CD1c-positive myeloid dendritic cell (primary cell): ENCODE measurements around the gene DCAF5.
"Not testable (repeated sequence)": the region's sequence is repeated elsewhere in the genome, so short reads cannot be mapped to it uniquely, and the experiment has no call there.

ENCODE experiments used
- DNase-seq: peaks from one replicate; pipeline ENCODE4 v3.0.0-alpha.2; 2016; ENCODE audit errors: extremely low spot score

DCAF5 gene, protein sequence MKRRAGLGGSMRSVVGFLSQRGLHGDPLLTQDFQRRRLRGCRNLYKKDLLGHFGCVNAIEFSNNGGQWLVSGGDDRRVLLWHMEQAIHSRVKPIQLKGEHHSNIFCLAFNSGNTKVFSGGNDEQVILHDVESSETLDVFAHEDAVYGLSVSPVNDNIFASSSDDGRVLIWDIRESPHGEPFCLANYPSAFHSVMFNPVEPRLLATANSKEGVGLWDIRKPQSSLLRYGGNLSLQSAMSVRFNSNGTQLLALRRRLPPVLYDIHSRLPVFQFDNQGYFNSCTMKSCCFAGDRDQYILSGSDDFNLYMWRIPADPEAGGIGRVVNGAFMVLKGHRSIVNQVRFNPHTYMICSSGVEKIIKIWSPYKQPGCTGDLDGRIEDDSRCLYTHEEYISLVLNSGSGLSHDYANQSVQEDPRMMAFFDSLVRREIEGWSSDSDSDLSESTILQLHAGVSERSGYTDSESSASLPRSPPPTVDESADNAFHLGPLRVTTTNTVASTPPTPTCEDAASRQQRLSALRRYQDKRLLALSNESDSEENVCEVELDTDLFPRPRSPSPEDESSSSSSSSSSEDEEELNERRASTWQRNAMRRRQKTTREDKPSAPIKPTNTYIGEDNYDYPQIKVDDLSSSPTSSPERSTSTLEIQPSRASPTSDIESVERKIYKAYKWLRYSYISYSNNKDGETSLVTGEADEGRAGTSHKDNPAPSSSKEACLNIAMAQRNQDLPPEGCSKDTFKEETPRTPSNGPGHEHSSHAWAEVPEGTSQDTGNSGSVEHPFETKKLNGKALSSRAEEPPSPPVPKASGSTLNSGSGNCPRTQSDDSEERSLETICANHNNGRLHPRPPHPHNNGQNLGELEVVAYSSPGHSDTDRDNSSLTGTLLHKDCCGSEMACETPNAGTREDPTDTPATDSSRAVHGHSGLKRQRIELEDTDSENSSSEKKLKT

DNA sequence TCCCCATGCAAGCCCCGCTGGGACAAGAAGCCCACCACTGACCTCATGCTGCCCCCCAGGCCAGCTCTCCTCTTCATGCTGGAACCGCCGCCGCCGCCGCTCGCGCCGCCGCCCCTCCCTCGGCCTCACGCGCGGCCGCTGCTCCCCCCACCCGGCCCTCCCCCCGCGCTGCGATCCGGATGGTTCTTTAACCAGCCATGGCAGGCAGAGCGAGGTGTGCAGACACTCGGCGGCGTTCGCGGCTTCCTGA lies at the start of gene DCAF5:
DCAF5 (minus strand) TSS at position 218 of the 250 bp plus-strand sequence; CDS start at position 77, 141 bp downstream.
- no peak for DNase-seq

DNA sequence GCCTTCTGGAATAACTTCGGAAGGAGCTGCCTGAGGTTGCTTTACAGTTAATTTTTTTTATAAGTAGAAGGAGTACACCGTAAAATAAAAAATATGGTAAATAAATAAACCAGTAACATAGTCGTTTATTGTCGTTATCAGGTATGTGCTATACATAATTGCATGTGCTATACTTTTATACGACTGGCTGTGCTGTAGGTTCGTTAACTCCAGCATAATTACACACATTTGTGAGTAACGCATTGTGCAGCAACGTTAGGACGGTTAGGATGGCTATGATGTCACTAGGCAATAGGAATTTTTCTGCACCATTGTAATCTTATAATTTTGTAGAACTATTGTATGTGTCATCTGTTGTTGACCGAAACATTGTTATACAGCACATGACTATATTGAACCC lies 46.9 kb upstream of the DCAF5 start:
- DNase-seq = no peak

DNA sequence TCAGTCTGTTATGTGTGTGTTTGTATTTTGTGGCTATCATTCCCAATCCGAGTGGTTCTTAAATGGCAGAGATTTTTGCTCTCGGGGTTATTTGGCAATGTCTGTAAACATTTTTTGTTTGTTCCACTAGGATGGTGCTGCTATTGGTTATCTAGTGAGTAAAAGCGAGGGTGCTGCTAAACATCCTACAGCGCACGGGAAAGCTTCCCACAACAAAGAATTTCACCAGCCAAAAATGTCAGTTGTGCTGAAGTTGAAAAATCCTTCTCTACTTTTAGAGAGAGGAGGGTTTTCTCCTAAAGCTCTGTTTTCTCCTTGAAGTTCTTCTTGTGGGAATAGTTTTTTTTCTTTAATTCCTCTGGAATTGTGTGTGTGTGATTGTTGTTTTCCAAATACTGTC lies 40.8 kb upstream of the DCAF5 start:
- no peak for DNase-seq

DNA sequence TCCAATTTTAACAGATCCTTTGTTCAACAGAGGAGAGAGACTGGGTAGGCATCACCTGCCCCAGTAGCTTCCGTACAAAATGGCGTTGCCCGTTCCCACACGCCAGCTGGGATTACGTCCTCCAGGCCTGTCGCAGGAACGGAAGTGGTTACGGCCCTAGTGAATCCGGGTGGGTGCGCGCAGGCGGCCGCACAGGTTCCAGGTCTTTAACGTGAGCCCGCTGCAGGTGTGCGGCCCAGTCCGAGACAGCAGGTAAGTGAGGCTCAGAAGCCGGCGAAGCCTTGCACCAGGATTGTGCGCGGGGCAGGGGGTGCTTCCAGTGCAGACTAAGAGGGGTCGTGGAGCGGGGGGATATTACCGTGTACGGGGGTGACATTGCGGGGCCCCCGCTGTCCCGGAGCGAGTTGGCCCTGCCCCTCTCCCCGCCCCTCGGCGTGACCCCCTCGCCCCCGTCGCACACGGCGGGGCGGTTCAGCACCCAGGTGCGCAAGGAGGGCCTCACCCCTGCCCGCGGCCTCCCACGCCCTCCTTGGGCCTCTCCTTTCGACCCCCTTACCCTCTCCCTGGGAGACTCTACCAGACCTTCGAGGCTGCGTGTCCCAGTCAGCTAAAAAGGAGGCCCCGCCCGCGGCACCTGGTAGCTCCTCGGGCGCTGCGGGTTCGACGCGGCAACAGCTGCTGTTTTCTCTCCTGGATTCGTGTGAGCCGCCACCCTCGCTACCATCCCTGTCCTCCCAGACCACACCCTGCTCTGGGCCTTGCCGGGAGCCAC lies 38.6 kb upstream of the DCAF5 start, which contains the start of gene EXD2:
EXD2 (plus strand) TSS at position 159 of the 772 bp plus-strand sequence. CDS start 17,973 bp downstream, outside the sequence.
- DNase-seq = peak; percentile 72

DNA sequence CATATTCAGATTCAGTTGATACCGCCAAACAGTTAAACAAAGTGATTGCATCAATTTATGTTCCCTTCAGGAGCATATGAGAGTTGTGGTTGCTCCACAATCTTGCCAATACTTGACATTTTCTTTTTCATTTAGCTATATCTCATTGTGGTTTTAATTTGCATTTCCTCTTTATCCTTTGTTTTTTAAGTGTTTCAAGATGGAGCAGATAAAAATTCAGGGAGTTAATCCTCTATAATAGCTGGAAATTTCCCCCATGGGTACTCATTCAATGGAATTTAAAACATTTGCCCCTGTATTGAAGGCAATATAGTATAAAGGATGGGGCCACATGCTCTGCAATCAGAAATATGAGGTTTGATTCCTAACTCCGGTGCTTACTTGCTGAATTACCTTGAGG lies 37.3 kb upstream of the DCAF5 start:
- DNase-seq = no peak

DNA sequence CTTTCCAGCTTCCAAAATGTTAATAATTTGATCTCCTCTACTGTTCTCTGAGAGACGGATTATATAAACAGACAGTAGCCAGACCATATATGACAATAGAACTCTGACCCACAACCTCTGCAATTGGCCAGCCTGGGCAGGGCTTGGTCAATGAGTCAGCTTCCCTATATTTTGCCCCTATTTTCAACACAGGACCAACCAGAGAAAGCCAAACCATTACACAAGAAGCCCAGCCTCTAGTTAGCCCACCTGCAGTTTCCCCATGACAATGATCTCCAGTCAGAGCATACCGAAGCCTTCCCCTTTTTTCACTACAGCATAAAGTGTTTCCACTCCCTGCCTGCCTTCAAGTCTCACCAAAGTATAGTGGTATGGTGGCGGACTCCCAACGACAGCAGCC lies 30.8 kb upstream of the DCAF5 start:
- DNase-seq = peak; percentile 43

DNA sequence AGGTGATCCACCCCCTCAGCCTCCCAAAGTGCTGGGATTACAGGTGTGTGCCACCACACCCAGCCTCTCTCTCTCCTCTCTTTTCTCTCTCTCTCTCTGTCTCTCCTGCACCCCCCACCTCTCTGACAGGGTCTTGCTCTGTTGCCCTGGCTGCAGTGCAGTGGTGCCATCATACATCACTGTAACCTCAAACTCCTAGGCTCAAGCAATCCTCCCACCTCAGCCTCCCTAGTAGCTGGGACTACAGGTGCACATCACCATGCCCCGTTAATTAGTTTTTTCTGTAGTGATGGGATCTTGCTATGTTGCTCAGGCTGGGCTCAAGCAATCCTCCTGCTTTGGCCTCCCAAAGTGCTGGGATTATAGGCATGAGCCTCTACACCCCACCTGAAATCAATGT lies 29.7 kb upstream of the DCAF5 start:
- DNase-seq = not testable (repeated sequence)

DNA sequence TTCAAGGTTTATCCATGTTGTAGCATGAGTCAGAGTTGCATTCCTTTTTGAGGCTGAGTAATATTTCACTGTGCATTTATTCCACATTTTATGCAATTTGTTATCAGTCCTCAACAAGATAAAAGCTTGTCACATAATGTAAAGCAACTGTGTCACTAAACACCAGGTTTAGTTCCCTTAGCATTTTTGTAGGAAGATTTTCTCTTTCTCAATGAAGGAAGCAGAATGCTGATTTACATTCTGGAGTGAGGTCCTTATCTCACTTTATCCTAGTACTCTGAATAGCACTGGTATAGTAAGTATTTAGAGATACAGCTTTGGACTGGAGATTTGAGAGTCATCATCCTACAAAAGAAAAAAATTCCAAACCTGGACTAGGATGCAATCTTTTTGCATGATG lies 28.6 kb upstream of the DCAF5 start:
- no peak for DNase-seq

DNA sequence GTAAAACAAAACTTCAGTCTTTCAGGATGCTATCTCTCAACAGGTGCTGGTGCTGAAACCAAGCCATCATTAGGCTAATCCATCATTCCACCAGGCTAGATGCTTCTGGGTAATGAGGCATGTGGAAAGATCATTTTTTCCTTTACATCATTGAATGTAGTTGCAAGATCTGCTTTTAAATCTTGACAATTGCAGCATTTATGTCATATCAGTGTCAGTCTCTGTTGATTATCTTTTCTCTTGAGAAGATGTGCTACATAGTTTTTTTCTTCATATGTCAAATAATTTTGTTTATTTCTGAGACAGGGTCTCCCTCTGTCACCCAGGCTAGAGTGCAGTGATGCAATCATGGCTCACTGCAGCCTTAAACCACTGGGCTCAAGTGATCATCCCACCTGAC lies 22.2 kb upstream of the DCAF5 start:
- DNase-seq = no peak

DNA sequence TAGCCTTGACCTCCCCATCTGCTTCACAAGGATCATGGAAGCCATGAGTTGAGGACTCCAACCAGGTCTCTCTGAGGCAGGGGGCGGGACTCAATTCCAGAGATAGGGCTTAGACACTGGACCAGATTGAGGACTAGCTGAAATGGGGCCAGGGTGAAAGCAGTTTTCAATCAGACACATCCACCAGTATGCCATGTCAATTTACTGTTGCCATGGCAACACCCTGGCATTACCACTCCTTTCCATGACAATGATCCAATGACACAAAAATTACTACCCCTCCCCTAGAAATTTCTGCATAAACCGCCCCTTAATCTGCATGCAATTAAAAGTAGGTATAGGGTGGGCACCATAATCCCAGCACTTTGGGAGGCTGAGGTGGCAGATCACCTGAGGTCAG lies 18.6 kb upstream of the DCAF5 start:
- no peak for DNase-seq

DNA sequence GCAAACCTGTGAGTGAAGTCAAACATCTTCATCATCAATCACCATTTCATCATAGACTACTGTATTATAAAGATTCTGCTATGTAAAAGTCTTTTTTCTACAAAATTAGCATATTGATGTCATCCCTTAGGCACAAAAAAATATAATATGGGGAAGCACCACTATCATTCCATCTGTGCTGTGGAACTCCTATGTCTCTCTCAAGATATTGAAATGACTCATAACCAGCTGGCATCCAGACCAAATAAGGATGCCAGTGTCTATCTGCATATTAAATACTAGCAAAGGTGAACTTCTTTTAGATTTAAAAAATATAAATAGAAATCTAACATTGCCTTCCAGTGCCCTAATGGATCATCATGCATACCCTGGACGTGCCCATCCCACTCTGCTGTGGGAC lies 17.9 kb upstream of the DCAF5 start:
- DNase-seq = no peak

DNA sequence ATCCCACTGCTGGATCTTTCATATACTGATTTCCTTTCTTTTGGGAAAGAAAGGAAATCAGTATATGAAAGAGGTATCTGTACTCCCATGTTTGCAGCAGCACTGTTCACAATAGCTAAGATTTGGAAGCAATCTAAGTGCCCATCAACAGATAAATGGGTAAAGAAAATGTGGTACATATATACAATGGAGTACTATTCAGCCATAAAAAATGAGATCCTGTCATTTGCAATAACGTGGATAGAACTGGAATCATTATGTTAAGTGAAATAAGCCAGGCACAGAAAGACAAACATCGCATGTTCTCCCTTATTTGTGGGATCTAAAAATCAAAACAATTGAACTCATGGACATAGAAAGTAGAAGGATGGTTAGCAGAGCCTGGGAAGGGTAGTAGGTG lies 12.9 kb upstream of the DCAF5 start:
- DNase-seq = not testable (repeated sequence)

DNA sequence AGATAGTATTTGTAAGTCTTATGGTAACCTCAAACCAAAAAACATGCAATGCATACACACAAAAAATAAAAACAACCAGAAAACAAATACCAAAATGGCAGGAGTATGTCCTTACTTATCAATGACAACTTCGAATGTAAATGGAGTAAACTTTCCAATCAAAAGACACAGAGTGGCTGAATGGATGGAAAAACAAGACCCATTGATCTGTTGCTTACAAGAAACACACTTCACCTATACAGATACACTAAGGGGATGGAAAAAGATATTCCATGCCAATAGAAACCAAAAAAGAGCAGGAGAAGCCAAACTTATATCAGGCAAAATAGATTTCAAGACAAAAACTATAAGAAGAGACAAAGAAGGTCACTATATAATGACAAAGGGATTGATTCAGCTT lies 8.7 kb upstream of the DCAF5 start:
- DNase-seq = no peak

DNA sequence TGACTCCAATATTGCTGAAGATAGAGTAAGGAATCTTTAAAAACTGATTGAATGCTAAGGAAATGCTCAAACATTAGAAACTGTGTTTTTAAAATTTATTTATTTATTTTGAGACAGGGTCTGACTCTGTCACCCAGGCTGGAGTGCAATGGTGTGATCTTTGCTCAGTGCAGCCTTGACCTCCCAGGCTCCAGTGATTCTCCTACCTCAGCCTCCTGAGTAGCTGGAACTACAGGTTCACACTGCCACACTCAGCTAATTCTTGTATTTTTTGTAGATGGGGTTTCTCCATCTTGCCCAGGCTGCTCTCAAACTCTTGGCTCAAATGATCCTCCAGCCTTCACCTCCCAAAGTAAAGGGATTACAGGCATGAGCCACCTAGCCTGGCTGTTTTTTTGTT lies 3.3 kb upstream of the DCAF5 start:
- DNase-seq = no peak

DNA sequence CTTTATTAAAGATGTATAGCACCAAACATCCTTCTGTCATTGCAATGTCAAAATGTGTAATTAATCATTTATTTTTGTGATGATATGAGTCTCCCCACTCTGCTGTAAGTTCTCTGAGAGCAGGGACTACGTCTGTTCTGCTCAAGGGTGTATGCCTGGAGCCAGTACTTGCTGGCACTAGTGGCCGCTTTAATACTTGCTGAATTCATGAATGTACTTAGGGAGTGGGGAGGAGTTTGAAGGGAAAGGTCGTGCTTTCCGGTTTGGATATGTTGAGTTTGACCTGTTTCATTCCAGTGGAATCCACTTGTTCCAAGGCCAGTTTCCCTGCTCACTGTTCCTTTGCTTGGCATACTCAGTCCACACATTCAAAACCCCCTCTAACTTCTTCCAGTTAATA lies 1.9 kb upstream of the DCAF5 start:
- no peak for DNase-seq

DNA sequence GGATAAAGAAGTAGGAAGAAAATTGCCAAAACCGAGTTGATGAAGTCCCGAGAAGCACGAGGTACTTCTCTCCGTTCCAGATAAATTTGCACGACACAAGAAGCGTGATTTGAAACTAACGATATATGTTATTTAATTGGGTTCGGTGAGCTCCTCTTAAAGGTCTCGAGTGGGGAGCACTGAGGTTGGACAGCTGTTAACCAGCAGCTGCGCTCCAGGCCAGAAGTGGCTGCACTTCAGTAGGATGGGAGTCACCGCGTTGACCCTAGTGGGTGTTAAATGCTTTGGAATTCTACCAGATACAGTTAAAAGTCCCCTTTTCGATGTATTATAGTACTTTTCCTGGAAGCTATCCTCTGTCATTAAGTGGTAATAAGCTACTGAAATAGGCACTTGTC lies 953 bp upstream of the DCAF5 start:
- DNase-seq = no peak

DNA sequence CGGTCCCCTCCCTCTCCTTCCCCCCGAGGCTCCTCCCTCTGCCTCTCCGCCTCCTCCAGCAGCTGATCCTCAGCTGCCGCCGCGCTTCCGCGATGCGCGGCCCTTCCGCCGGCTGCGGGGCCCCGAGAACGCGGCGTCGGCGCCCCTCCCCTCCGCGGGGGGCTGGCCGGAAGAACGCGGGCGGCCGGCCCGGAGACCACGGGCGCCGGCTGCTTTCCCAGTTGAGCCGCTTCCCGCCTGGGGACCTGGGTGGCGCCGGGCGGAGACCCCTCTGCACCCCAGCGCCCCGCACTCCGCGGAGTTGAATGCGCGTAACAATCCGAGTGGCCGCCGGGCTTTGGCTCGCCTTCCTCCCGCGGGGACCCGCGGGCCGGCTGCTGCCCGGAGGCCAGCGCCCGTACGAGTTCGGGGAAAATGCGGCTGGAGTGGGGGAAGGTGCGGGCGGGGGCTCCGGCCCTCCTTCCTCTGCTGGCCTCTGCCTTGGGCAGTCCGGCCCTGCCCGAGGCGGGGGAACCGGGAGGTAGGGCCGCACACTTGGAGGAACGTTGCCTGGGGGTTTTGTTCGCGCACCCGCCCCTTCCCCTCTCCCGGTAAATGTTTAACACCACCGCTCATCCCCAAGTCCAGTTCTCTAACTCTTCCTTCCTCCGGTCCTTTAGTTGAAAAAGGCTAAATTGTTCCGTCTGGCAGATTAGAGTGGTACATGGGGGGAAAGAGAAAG lies 393 bp upstream of the DCAF5 start:
- DNase-seq = peak; percentile 94

DNA sequence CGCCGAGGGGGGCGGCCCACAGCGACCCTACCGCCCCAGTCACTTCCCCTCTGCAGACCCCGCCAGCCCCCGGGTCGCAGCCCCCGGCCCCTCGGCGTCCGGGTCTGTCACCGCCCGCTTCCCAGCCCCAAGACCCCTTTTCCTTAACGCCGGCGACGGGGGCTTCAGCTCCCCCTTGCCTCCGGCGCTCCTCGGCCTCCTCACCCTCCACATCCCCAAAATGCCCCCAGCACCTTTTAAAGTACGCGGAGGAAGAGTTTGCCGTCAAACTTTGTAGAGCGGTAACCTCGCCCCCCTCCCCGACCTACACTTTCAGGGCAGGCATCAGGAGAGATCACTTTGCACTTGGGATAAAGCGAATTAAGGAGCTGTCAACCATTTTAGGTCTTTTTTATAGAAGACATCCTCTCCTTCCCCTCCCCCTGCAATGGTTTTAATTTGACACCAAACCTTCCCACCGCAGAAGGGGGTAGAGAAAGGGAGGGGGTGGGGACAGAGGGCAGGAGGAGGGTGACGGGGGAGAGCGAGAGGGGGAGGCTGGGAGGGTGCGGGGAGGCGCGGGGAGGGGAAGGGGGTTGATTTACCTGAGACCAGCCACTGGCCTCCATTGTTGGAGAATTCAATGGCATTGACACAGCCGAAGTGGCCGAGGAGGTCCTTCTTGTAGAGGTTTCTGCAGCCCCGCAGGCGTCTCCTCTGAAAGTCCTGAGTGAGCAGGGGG lies 578 bp downstream of the DCAF5 start:
- peak; percentile 37 for DNase-seq

DNA sequence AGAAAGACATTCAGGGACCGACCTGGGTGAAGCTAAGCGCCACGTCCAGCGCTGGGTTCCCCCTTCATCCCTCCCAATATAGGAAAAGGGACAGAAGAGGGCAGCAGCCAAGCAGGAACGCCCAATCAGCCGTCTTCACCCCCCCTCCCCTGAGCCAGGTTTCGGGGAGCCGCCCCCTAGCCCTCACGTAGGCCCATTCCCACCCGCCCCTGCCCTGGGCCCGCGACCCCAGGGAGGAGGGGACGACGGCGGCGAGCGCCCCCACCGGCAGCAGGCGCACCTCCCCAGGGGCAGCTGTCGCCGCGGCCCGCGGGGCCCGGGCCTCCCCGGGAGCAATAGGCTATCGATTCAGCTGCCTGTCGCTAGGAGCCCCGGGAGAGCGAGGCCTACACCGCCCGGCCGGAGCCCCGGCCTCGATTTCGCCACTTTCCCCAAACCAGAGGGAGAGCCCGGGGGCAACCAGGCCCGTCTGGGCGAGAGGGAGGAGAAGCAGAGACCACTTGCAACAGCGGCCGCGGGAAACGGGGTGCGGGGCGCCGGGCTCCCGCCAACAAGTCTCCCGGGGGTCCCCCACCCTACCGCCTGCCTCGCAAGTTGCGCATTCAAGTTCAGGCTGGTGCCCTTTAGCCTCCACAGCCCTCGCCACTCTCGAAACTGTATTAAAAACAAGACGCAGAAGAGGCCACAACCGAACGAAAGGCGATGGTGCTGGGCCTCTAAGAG lies 1.3 kb downstream of the DCAF5 start:
- DNase-seq = peak; percentile 77
